ENCODE results near the gene ERMAP.
"Not testable (repeated sequence)": the region's sequence is repeated elsewhere in the genome, so short reads cannot be mapped to it uniquely, and the experiment has no call there.

ERMAP gene

DNA sequence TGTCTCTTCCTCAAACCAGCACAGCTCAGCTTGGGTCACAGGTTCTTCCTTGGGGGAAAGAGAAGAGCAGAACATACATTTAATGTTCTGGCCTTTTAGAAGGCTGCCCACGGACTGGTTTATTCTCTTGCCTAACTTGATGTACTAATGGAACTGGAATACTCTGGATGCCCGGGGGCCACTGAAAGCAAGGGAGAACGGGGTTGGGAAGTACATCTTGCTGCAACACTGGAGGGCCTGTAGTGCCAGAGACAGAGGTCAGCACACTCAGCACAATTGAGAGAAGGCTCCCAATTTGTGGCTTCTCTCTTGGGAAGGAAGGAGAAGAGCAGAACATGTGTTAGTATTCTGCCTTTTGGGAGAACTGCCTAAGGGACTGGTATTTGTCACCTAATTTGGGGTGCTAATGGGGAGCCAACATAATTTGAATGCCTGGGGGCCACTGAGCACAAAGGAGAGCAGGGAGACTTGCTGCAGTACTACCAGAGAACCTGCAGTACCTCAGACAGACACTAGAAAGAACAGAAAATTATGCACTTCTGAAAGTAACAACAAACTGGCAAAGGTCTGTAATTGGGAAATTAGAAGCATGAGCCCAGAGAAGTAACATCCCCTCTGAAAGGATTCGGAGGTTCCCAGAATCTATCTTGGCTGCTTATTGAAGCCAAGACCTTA is 43.6 kb downstream of the ERMAP start:
- no peak for TF ChIP-seq POLR2A (IDR thresholded peaks at IDR 0.05; ENCODE audit: low read depth, low read length)
- DNase-seq (ENCODE audit: insufficient read length, low spot score): no peak
- FAIRE-seq: no peak

DNA sequence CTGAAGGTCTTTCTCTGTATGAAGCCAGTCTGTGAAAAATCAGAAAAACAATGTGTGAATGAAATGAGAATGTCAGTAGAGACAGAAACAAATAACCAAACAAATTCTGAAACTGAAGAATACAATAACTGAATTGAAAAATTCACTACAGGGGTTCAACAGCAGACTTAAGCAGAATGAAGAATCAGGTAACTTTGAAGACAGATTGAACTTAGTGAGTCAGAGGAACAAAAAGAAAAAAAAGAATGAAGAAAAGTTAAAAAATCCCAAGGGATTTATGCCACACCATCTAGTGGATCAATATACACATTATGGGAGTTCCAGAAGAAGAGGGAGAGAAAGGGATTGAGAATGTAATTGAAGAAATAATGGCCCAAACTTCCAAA is 44.1 kb downstream of the ERMAP start:
- FAIRE-seq: no peak
- no peak for DNase-seq (ENCODE audit: insufficient read length, low spot score)
- no peak for TF ChIP-seq POLR2A (IDR thresholded peaks at IDR 0.05; ENCODE audit: low read depth, low read length)

DNA sequence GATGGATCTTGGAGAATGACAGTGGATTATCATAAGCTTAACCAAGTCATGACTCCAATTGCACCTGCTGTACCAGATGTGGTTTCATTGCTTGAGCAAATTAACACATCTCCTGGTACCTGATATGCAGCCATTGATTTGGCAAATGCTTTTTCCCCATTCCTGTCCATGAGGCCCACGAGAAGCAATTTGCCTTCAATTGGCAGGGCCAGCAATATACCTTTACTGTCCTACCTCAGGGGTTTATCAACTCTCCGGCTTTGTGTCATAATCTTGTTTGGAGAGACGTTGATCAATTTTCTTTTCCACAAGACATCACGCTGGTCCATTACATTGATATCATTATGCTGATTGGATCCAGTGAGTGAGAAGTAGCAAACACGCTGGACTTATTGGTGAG is 49.6 kb downstream of the ERMAP start:
- FAIRE-seq: no peak
- DNase-seq (ENCODE audit: insufficient read length, low spot score): no peak
- TF ChIP-seq POLR2A (IDR thresholded peaks at IDR 0.05; ENCODE audit: low read depth, low read length): no peak

DNA sequence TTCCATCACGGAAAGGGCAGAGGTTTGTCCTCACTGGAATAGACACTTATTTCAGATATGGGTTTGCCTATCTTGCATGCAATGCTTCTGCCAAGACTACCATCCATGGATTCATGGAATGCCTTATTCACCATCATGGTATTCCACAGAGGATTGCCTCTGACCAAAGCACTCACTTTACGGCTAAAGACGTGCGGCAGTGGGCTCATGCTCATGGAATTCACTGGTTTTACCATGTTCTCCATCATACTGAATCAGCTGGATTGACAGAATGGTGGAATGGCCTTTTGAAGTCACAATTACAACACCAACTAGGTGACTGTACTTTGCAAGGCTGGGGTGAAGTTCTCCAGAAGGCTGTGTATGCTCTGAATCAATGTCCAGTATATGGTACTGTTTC is 51.5 kb downstream of the ERMAP start:
- not testable (repeated sequence) for FAIRE-seq; DNase-seq (ENCODE audit: insufficient read length, low spot score)

DNA sequence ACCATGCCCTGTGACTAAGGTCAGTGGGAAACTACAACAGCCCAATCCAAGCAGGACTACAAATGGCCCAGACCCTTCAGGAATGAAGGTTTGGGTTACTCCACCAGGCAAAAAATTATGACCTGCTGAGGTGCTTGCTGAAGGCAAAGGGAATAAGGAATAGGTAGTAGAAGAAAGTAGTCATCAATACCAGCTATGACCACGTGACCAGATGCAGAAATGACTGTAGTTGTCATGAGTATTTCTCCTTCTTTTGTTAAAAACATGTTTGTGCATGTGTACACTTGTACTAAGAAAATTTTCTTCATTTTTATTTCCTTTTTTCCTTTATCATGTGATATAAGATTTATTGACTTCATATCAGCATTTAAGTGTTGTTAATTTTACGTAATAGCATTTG is 52.3 kb downstream of the ERMAP start:
- not testable (repeated sequence) for FAIRE-seq; DNase-seq (ENCODE audit: insufficient read length, low spot score)

DNA sequence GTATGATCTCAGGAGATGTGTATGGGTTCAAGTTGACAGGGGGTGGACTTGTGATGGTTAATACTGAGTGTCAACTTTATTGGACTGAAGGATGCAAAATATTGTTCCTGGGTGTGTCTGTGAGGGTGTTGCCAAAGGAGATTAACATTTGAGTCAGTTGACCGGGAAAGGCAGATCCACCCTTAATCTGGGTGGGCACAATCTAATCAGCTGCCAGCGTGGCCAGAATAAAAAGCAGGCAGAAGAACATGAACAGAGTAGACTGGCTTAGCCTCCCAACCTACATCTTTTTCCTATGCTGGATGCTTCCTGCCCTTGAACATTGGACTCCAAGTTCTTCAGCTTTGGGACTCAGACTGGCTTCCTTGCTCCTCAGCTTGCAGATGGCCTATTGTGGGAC is 52.8 kb downstream of the ERMAP start:
- DNase-seq (ENCODE audit: insufficient read length, low spot score); FAIRE-seq: not testable (repeated sequence)

DNA sequence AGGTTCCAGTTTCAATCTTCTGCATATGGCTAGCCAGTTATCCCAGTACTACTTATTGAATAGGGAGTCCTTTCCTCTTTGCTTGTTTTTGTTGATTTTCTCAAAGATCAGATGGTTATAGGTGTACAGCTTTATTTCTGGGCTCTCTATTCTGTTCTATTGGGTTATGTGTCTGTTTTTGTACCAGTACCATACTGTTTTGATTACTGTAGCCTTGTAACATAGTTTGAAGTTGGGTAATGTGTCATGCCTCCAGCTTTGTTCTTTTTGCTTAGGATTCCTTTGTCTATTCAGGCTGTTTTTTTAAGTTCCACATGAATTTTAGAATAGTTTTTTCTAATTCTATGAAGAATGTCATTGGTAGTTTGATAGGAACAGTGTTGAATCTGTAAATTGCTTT is 56.2 kb downstream of the ERMAP start:
- FAIRE-seq; DNase-seq (ENCODE audit: insufficient read length, low spot score): not testable (repeated sequence)

DNA sequence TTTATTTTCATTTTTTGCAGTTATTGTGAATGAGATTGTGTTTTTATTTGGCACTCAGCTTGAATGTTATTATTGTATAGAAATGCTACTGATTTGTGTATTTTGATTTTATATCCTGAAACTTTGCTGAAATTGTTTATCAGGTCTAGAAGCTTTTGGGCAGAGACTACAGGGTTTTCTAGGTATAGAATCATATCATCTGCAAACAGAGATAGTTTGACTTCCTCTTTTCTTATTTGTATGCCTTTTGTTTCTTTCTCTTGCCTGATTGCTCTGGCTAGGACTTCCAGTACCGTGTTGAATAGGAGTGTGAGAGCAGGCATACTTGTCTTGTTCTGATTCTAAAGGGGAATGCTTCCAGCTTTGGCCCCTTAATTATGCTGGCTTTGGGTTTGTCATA is 56.7 kb downstream of the ERMAP start:
- FAIRE-seq (no peak), DNase-seq (ENCODE audit: insufficient read length, low spot score) (no peak)
- no peak for TF ChIP-seq POLR2A (IDR thresholded peaks at IDR 0.05; ENCODE audit: low read depth, low read length)

DNA sequence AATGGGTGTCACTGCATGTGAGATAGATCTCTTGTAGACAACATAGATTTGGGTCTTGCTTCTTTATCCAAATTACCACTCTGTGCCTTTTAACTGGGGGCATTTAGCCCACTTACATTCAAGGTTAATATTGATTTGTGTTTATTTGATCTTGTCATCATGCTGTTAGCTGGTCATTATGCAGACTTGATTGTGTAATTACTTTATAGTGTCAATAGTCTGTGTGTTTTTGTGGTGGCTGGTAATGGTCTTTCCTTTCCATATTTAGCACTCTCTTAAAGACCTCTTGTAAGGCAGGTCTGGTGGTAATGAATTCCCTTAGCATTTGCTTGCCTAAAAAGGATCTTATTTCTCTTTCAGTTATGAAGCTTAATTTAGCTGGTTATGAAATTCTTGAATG is 59.1 kb downstream of the ERMAP start:
- DNase-seq (ENCODE audit: insufficient read length, low spot score) (no peak), FAIRE-seq (no peak)
- no peak for TF ChIP-seq POLR2A (IDR thresholded peaks at IDR 0.05; ENCODE audit: low read depth, low read length)

DNA sequence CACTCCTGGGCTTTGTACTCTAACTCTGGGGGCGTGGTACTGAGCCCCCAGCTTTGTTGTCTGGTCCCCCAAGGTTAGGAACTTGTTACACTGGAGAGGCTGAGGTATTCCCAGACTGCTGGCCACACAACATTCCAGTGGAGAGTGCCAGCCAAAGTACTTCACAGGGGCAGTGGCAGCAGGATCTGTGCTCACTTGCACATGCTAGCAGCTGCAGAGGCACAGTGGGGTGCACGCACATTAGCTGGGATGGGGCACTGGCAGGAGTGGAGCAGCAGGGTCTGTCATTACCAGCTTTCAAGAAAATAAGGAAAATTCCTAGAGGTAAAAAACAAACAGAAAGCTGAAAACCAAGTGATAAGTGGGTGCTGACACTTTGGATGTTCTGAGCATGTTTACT is 60.5 kb downstream of the ERMAP start:
- FAIRE-seq: no peak
- DNase-seq (ENCODE audit: insufficient read length, low spot score): no peak
- no peak for TF ChIP-seq POLR2A (IDR thresholded peaks at IDR 0.05; ENCODE audit: low read depth, low read length)

DNA sequence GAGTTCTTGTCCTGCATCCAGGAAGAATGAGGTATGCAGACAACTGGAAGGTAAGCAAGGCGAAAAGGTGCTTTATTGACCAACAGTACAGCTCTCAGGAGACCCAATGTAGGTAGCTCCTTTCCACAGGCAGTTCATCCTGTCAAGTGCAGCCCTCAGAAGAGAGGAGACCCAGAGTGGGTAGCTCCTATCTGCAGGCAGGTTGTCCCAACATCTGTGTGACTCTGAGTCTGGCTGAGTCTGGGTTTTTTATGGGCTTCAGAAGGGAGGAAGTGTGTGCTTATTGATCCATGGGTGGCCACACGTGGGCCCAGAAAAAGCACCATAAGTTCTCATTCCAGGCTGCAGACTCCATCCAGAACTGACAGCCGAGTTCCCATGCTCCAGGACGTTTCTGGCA is 63.5 kb downstream of the ERMAP start:
- DNase-seq (ENCODE audit: insufficient read length, low spot score): no peak
- FAIRE-seq: no peak
- TF ChIP-seq POLR2A (IDR thresholded peaks at IDR 0.05; ENCODE audit: low read depth, low read length): no peak

DNA sequence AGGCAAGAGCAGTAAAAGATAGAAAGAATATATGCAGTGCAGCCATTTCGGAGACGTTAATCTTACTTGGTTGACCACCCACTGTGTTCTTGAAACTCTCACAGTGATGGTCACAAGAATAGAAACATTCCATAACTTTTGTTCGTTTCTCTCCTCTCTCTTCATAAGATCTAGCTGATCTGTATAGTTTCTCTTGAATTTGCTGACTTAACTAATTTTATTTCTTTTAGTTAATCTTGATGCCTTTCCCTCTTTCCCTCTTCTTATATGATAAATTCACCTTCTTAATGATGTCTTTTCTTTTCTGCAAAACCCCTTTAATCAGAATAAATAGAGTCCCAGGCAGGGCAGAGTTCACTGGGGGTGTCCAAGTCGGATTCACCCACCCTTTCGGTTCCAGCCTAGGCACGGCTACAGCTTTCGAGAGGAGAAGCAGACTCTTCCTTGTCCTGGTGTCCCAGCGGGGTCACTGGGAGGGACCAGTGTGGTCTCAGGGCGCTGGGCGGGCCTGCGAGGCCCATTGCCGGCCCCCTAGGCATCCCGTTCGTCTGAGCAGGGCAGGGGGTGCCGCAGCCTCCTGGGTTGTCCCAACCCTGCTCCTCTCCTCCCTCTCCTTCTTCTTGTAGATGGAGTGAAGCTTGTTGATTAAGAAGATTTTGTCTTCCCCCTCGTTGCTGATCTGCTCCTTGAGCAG is 69.3 kb downstream of the ERMAP start:
- DNase-seq (ENCODE audit: insufficient read length, low spot score): no peak
- no peak for FAIRE-seq
- no peak for TF ChIP-seq POLR2A (IDR thresholded peaks at IDR 0.05; ENCODE audit: low read depth, low read length)

DNA sequence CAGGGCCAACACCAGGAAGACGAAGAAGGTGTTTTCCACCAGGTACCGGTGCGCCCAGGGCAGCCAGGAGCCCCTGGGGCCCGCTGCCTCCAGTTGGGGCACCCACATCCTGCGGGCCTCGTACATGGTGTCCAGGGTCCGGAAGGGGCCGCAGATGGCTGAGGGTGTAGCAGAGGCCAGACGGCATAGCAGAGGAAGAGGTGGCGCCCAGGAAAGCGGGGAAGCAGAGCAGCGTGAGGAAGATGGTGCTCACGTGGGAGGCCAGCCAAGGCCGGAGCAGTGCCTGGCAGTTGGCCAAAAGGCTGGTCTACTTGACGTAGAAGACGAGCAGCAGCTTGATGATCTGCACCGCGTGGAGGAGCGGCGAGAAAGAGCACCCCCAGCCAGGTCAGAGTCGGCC is 69.9 kb downstream of the ERMAP start:
- no peak for TF ChIP-seq POLR2A (IDR thresholded peaks at IDR 0.05; ENCODE audit: low read depth, low read length)
- FAIRE-seq (no peak), DNase-seq (ENCODE audit: insufficient read length, low spot score) (no peak)

DNA sequence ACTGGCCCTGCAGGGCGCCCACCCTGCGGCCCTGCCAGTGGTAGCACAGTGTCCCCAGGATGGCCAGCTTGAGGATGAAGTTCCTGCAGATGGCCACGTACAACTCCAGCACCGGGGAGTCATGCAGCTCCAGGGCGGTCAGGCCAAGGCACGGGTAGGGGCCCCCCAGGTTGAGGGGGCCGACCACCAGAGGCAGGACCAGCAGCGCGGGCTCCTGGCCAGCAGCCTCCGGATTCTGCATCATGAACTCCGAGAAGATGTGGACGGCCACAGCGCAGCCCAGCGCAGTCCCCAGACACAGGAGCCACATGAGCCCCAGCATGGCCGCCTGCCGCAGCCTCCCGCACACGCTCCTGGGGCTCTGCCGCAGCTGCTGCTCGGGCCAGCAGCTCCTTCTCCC is 70.4 kb downstream of the ERMAP start:
- no peak for TF ChIP-seq POLR2A (IDR thresholded peaks at IDR 0.05; ENCODE audit: low read depth, low read length)
- no peak for DNase-seq (ENCODE audit: insufficient read length, low spot score)
- no peak for FAIRE-seq

DNA sequence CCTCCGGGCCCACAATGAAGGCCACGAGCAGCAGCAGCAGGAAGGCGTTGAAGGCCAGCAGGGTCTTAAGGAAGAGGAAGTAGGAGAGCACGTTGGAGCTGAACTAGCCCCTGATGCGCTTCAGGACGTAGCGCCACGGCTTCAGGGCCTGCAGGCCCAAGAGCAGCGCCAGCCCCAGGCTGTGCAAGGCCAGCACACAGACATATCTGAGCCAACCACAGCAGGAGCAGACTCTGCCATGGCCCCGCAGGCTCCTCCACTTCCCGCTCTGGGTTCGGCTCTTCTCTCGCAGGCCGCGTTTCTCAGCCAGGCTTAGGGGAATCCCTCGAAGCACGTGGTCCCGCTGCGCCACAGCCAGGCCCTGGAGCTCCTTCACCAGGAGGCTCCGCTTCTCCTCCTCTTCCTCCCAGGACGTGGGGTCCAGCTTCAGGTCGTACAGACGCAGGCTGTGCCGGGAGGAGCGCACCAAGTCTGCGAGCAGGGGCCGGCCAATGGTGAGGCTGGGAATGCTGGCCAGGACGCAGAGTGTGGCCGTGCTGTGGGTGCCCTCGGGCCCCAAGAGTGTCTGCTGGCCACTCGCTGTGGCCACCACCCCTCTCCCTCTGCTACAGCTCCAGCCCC is 71.2 kb downstream of the ERMAP start:
- no peak for TF ChIP-seq POLR2A (IDR thresholded peaks at IDR 0.05; ENCODE audit: low read depth, low read length)
- FAIRE-seq (no peak), DNase-seq (ENCODE audit: insufficient read length, low spot score) (no peak)

Measured in H54 (cell line).